Sigmoid colon (tissue), 4 donors: ENCODE data around the gene SYT9.

ENCODE experiments used
- CTCF ChIP-seq, 4 experiments: fragments of 450-650 bp in 3 of 4; fragments of 200-600 bp in 1 of 4; IDR thresholded peaks; one replicate each; pipeline ENCODE4 v1.5.1; 2016 to 2019; ENCODE audit warnings: antibody characterized with exemption in 4 of 4, mild to moderate bottlenecking in 3 of 4, moderate library complexity in 2 of 4
- EP300 ChIP-seq, 4 donors: sonication (generic); formaldehyde crosslinking; IDR thresholded peaks; one replicate each; pipeline ENCODE4 v1.6.1; 2017; ENCODE audit warnings: antibody characterized with exemption in 4 of 4
- POLR2A ChIP-seq, 2 donors: fragments of 450-650 bp; IDR thresholded peaks; one replicate each; pipeline ENCODE4 v1.6.1; 2016; ENCODE audit warnings: antibody characterized with exemption in 2 of 2, mild to moderate bottlenecking in 2 of 2, moderate library complexity in 2 of 2
- POLR2AphosphoS5 ChIP-seq, 4 donors: sonication (generic); formaldehyde crosslinking; IDR thresholded peaks; one replicate each; pipeline ENCODE4 v1.6.1; 2017; ENCODE audit warnings: antibody characterized with exemption in 4 of 4

GRCh38 chr11:7251487-7251835, 243 bp upstream of the SYT9 start:
- TF ChIP-seq CTCF (IDR thresholded peaks at IDR 0.05) (no peak), POLR2AphosphoS5 (IDR thresholded peaks at IDR 0.05) (no peak), POLR2A (IDR thresholded peaks at IDR 0.05) (no peak), EP300 (IDR thresholded peaks at IDR 0.05) (no peak)
